Stimulated activated CD4-positive, alpha-beta T cell treated with anti-CD3 and anti-CD28 coated beads, Interleukin-2, amount 100 ng/mL, for 24 hours (primary cell): ENCODE results near the gene WDR46.
"Not testable (repeated sequence)": the region's sequence is repeated elsewhere in the genome, so short reads cannot be mapped to it uniquely, and the experiment has no call there.

Experiments
- DNase-seq, 2 donors: peaks; one replicate each; pipeline ENCODE4 v3.0.0-alpha.2; 2020

WDR46 gene

DNA sequence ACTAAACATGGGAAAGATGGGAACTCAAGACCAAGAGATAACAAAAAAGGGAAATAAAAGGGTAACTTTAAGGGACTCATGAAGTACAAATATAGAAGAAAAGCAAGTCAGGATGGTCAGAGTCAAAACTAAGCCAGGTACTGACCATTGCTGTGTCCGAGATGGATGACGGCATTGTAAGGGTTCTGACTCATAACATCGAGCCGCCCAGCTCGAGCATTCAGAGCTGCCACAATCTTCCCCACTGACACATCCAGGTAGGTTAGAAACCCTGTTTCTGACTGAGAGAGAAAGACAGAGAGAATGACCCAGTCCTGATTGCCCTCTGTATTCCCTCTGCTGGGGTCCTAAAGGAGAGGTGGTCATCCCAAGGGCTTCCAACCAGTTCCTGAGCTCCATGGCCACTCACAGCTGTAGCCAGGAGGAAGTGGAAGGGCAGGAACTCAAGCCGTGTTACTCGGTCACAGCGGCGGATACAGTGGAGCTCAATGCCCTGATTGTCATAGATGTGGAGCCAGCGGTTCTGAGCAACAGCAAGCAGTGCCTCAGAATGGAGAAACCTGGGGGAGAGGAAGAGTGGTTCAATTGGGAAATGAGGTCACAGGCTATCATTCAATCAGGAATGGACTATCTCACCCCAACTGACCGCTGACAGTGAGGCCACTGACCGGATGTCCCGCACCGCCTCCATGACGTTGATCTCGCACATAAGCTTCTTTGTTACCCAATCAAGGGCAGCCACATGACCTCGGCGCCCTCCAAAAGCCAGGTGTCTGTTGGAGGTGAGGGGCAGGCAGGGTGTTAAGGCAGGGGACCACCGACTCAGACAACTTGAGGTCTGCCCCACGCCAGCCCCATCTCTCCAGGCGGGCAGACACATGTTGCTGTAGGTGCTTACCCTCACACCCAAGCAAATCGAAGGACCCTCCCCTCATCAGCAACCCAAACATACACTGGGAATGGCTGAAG is 1.8 kb downstream of the WDR46 start:
- DNase-seq, result no peak

GRCh38 chr6:33285214-33285613 is 3.8 kb downstream of the WDR46 start:
- not testable (repeated sequence) for DNase-seq

DNA sequence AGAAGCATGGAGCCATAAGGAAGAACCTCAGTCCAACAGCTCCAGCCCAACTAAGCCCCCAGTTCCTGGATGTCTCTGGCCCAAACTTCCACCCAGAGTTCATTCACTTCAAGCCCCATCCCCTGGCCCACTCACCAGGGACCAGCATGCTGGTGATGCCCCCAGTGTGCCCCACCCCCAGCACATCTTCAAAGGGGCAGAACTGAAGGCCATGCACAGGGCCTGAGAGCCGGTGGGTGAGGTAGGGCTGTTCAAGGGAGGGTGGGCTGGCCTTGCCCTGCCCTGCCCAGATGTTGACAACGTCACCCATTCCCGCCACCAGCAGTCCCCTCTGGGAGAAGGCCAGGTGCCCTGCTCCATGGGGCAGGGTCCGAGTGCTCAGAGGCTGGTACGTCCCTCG is 8.5 kb downstream of the WDR46 start:
- no peak for DNase-seq

GRCh38 chr6:33279971-33280511 is 9.0 kb downstream of the WDR46 start:
- DNase-seq, result no peak

- no peak for DNase-seq
These were observed 9.8 kb downstream of the WDR46 start for GRCh38 chr6:33279257-33279695.

DNA sequence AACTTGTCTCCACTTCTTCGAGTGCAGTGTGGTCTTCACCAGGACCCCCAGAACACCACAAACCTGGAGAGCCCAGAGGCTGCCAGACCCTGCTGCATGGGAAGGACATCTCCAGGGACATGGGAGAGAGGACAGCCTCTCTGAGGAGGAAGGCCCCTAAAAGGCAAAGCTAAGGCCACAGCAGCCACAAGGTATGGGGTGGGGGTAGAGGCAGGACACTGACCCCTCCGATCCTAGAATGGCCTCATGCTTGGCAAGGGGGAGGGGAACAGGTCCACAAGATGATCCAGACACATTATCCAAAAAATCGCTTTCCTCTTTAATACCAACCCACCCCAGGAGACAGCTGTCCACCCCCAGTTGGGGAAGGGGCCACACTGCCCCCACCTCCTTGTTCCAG is 10.2 kb downstream of the WDR46 start:
- no peak for DNase-seq

GRCh38 chr6:33278392-33278741 is 10.7 kb downstream of the WDR46 start:
- DNase-seq, result no peak

DNA sequence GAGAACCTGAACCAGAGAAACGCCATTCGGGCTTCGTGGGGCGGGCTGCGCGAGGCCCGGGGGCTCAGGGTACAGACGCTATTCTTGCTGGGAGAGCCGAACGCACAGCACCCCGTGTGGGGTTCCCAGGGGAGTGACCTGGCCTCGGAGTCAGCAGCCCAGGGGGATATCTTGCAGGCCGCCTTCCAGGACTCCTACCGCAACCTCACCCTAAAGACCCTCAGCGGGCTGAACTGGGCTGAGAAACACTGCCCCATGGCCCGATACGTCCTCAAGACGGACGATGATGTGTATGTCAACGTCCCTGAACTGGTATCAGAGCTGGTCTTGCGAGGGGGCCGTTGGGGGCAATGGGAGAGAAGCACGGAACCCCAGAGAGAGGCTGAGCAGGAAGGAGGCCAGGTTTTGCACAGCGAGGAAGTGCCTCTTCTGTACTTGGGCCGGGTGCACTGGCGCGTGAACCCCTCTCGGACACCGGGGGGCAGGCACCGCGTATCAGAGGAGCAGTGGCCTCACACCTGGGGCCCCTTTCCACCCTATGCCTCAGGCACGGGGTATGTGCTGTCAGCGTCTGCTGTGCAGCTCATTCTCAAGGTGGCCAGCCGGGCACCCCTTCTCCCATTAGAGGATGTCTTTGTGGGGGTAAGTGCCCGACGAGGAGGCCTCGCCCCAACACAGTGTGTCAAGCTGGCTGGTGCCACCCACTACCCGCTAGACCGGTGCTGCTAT is 11.2 kb downstream of the WDR46 start:
- peak; percentile 52 to 54 for DNase-seq

DNA sequence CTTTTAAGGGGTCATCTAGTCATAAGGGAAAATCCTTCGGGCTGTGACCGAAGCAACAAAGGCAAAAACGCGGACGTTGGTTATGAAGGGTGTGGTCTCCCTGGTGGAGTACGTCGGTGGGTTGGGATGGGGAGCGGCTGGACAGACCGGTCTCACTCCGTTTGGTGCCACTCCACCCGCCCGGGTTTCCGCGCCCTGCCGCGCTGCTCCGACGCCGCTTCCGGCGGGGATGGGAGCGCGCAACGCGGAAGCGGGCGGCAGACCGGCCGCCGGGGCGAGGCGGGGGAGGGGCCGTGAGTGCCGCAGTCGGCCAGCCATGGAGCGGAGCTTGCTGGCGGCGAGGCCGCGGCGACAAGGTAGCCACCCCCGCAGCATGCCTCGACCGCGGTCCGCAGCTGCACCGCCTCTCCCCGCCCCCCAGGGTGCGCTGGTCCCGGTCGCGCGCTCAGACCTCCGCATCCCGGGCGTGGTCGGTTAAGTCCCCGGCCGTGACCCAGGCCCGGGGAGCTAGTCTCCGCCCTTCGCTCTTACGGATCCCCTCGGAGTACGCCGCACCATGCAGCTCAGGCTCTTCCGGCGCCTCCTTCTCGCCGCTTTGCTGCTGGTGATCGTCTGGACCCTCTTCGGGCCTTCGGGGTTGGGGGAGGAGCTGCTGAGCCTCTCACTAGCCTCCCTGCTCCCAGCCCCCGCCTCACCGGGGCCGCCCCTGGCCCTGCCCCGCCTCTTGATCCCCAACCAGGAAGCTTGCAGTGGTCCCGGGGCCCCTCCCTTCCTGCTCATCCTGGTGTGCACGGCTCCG is 12.0 kb downstream of the WDR46 start, which contains the start of gene B3GALT4:
TSS of gene B3GALT4 (plus strand) at position 260 of the 799 bp plus-strand sequence. CDS start at position 557, 297 bp downstream.
- DNase-seq, result peak; percentile 79 to 86

GRCh38 chr6:33276581-33276863 is 12.5 kb downstream of the WDR46 start:
- DNase-seq, result no peak

DNA sequence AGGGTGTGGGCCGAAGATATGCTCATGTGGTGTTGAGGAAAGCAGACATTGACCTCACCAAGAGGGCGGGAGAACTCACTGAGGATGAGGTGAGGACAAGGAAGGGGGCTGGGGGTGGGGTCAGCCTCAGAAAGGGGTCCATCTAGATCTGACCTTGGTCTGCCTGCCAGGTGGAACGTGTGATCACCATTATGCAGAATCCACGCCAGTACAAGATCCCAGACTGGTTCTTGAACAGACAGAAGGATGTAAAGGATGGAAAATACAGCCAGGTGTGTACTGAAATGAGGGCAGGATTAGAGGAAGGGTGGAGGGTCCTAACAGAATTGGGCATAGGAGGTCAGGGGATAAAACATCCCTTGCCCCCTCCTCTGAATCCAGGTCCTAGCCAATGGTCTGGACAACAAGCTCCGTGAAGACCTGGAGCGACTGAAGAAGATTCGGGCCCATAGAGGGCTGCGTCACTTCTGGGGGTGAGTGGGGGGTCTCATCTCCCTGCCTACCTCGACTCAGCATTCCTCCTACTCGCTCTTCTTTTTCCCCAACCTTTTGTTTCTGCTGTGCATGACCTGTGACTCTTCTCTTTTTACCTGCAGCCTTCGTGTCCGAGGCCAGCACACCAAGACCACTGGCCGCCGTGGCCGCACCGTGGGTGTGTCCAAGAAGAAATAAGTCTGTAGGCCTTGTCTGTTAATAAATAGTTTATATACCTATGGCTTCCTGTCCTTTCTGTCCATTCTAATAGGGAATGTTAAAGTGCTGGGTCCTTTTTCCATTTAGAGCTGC is 13.1 kb downstream of the WDR46 start:
- peak in 1 of 2 donors; percentile 31 for DNase-seq

DNA sequence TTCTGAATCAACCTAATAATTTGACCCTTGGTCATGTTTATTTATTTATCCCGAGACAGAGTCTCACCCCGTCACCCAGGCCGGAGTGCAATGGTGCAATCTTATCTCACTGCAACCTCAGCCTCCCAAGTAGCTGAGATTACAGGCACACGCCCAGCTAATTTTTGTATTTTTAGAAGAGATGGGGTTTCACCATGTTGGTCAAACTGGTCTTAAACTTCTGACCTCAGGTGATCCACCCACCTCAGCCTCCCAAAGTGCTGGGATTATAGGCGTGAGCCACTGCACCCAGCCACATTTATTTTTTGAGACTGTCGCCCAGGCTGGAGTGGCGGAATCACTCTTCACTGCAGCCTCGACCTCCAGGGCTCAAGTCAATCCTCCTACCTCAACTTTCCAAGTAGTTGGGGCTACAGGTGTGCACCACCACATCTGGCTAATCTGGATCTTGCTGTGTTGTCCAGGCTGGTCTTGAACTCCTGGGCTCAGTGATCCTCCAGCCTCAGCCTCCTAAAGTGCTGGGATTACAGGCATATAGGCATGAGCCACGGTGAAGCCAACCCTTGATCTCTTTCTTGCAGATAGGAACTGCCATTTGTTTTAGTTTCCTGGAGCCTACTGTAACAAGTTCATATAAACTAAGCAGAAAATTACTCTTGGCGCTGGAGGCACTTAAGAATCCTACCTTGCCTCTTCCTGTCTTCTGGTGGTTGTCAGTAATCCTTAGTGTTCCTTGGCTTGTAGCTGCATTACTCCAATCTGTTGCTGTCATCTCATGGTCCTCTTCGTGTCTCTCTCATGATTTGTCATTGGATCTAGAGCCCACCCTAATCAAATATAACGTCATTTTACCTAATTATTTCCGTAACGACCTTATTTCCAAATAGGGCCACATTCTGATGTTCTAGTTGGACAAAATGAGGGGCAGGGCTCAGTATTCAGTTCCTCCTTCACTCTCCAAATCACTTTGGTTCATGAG is 14.8 kb downstream of the WDR46 start:
- no peak for DNase-seq

DNA sequence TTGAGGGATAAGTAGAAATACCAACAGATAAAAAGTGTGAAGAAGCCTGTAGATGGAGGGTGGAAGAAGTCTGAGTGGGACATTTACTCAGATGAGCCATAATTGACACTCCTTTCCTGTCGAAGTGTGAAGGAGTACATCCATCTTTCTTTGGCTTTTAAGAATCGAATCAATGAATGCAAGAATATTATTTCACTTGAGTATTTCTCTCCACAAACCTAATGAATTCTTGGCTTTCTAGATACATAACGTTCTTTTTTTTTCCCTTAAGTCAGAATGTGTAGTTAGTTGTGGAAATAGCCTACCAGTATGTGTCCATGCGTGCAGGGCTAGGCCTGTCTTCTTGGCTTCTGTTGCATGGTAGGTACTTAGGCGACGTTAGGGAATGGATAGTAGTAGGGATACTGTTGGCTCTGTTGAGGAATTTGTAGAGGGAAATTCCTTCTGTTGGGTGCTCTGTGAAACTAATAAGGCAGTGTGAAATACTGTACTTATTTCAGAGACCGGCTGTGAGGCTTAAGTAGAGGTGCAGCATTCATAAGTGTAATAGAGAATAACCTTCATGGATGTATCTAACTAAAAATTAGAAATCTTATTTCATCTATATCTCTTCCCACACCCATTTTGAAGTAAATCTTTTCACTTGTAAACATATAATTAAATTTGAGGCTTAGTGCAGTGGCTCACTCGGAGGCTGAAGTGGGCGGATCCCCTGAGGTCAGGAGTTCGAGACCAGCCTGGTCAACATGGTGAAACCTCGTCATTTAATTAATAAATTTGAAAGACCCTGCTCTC is 15.7 kb downstream of the WDR46 start:
- no peak for DNase-seq

DNA sequence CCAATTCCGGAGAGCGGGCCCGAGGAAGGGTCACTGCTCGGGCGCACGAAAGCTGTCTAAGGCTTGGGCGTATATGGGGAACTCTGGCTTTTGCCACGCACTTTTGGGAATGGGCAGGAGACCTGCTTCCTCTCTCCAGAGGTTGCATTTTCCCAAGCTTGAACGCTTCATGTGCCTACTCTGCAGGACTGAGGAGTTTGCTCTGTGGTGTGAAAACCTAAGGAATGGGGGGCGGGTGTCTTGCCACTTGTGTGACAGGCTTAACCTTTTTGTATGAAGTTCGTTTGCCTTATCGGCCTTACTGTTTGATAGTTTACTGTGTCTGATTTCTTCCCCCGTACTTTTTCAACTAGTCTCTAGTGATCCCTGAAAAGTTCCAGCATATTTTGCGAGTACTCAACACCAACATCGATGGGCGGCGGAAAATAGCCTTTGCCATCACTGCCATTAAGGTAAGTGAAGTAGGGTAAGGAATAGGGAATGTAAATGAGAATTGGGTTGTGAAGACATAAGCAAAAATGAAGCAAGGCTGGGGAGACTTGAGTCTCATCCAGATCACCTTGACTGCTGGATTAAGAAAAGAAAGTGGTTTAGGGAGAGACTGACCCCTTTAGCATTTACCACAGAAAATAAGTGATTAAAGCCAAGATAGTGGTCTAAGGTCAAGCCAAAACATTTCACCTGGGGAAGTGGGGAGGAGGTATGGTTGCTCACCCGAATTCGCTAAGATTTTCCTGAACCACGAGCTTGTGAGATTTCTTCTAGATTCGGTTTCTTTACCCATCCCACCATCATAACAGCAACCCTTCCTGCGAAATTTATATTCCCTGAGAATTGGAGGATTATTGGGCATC is 16.5 kb downstream of the WDR46 start:
- no peak for DNase-seq

GRCh38 chr6:33271468-33272274 is 17.4 kb downstream of the WDR46 start, which contains the start of the genes RPS18 and VPS52:
TSS of gene RPS18 (plus strand) at chr6:33272075. CDS start at chr6:33272120, 45 bp downstream.
TSS of gene VPS52 (minus strand) at chr6:33271876. CDS start at chr6:33271675, 201 bp downstream.
- DNase-seq, result peak; percentile 85 to 90

GRCh38 chr6:33271117-33271467 is 17.9 kb downstream of the WDR46 start:
- no peak for DNase-seq

GRCh38 chr6:33264015-33264414 is 25.0 kb downstream of the WDR46 start:
- no peak for DNase-seq

DNA sequence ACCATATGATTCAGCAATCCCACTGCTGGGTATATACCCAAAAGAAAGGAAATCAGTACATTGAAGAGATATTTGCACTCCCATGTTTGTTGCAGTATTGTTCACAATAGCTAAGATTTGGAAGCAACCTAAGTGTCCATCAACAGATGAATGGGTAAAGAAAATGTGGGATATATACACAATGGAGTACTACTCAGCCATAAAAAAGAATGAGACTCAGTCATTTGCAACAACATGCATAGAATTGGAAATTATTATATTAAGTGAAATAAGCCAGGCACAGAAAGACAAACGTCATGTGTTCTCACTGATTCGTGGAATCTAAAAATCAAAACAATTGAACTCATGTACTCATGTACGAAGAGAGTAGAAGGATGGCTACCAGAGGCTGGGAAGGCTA is 26.5 kb downstream of the WDR46 start:
- not testable (repeated sequence) for DNase-seq
